AG04450 (cell line): ENCODE results near the gene TMOD2. TPM values are rescaled to one million over a fixed set of nuclear protein-coding genes. Genes with fewer than 3 reads are reported as not detected.

Source experiments
- CTCF ChIA-PET: fragments of 300-600, 350-600 bp; formaldehyde crosslinking; extraction: SDS; loops from one replicate; lab custom pipeline; 2022; ENCODE audit warnings: antibody characterized with exemption, inconsistent platforms; lab: Charles Lee
- POLR2A ChIA-PET: fragments of 350-600 bp; formaldehyde crosslinking; extraction: SDS; loops from one replicate; lab custom pipeline; 2021; ENCODE audit warnings: antibody characterized with exemption, inconsistent platforms; lab: Yijun Ruan, JAX
- DNase-seq: peaks from one replicate; pipeline ENCODE4 v3.0.0-alpha.2; 2011; ENCODE audit warnings: low read depth, low spot score
- H3K27ac ChIP-seq: one replicate; pipeline ENCODE4 v1.5.1; 2012; ENCODE audit warnings: low read depth, low read length, control low read depth
- H3K27me3 ChIP-seq: one replicate; pipeline ENCODE4 v1.6.0; 2012; ENCODE audit warnings: low read length; ENCODE audit not compliant: control insufficient read depth, insufficient read depth
- H3K4me3 ChIP-seq: 2 replicates; pipeline ENCODE4 v1.5.1; 2011; ENCODE audit warnings: mild to moderate bottlenecking, low read depth, low read length, control low read depth
- H3K9me3 ChIP-seq: 2 replicates; pipeline ENCODE4 v1.5.1; 2012; ENCODE audit warnings: low read length; ENCODE audit not compliant: control insufficient read depth, insufficient read depth
- polyA plus RNA-seq: library from polyadenylated mRNA; depleted of rRNA; stranded (reverse); fragments of >200 nt; gene quantifications from 2 replicates; pipeline ENCODE4 v1.2.3, GENCODE V29; 2011
- TF ChIP-seq, protein P1 (sequence below): IDR thresholded peaks from 2 replicates; pipeline ENCODE4 v1.5.1; 2011; ENCODE audit warnings: low read depth, low read length, control low read depth, inconsistent platforms

The TMOD2 gene
- polyA plus RNA-seq, 1 experiment = 3.2 TPM

DNA sequence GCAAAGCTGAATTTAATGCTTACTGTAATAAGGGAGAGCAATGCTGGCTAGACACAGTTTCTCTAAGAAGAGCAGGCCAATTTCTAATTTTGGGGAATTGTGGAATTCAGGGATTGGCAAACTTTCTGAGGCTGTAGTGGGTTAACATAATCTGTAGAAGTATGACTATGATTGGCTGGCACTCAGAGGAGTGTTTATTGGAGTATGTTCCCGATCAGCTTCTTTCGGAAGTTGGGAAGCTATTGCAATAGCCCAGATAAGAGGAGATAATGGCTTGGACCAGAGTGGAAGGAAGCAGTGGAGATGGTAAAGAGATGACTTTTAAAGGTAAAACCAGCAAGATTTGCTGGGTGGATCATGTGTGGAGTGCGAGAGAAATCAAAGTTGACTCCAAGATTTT lies 97.4 kb downstream of the TMOD2 start:
- CTCF ChIA-PET = no interaction called here

DNA sequence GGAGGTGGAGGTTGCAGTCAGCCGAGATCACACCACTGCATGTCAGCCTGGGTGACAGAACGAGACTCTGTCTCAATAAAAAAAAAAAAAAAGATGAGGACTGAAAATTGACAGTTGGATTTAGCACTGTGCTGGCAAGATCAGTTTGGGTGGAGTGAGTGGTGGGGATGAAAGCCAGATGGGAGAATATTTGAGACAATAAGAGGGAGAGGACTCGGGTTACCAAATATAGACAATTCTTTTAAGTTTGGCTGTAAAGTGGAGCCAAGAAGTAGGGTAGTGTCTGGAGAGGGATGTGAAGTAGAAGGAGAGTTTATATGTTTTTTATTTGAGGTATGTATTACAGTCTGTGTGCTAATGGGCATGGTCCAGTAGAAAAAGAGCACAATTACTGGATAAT lies 98.5 kb downstream of the TMOD2 start:
- TF ChIP-seq, protein P1, sequence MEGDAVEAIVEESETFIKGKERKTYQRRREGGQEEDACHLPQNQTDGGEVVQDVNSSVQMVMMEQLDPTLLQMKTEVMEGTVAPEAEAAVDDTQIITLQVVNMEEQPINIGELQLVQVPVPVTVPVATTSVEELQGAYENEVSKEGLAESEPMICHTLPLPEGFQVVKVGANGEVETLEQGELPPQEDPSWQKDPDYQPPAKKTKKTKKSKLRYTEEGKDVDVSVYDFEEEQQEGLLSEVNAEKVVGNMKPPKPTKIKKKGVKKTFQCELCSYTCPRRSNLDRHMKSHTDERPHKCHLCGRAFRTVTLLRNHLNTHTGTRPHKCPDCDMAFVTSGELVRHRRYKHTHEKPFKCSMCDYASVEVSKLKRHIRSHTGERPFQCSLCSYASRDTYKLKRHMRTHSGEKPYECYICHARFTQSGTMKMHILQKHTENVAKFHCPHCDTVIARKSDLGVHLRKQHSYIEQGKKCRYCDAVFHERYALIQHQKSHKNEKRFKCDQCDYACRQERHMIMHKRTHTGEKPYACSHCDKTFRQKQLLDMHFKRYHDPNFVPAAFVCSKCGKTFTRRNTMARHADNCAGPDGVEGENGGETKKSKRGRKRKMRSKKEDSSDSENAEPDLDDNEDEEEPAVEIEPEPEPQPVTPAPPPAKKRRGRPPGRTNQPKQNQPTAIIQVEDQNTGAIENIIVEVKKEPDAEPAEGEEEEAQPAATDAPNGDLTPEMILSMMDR = no peak
- DNase-seq = no peak

More for the DNA sequence above, 97.4 kb downstream of the TMOD2 start:
- POLR2A ChIA-PET = no interaction called here
- Histone ChIP-seq H3K27ac (no peak overlapping the region), H3K9me3 (no peaks in the 10 kb centered on the region), H3K4me3 (no peak overlapping the region), H3K27me3 (no peaks in the 10 kb centered on the region)
- DNase-seq = no peak
- TF ChIP-seq, protein P1 = no peak

DNA sequence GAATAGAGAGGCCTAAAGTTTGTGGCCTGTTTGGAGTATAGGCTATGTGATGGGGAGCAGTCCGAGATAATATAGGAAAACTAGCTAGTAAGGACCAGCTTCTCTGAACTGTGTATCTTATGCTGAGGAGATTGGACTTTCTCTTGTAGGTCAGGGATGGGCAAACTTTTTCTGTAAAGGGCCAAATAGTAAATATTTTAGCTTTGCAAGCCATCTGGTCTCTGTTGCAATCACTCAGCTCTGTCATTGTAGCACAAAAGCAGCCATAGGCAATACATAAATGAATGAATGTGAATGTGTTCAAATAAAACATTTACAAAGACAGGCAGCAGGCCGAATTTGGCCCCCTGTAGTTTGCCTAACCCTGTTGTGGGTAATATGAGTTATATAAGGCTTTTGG lies 102.6 kb downstream of the TMOD2 start:
- ChIA-PET POLR2A (interaction anchor here (0.7 to 1.5 kb wide), 5 partner anchors 29 to 299 kb away, joined by 3 to 7 read pairs (median 5); no protein-coding TSS in a partner anchor), CTCF (interaction anchor here (0.7 to 1.4 kb wide), 2 partner anchors 21 to 35 kb away, joined by 3 read pairs; no protein-coding TSS in a partner anchor)
- DNase-seq = no peak
- TF ChIP-seq, protein P1 = no peak
- no peaks in the 10 kb centered on the region for H3K9me3 ChIP-seq
- no peak overlapping the region for H3K4me3 ChIP-seq
- H3K27me3 ChIP-seq = no peaks in the 10 kb centered on the region
- no peak overlapping the region for H3K27ac ChIP-seq

More for the DNA sequence above, 98.5 kb downstream of the TMOD2 start:
- ChIA-PET POLR2A (no interaction called here), CTCF (no interaction called here)
- H3K9me3 ChIP-seq = no peaks in the 10 kb centered on the region
- H3K4me3 ChIP-seq = no peak overlapping the region
- no peak overlapping the region for H3K27ac ChIP-seq
- no peaks in the 10 kb centered on the region for H3K27me3 ChIP-seq

DNA sequence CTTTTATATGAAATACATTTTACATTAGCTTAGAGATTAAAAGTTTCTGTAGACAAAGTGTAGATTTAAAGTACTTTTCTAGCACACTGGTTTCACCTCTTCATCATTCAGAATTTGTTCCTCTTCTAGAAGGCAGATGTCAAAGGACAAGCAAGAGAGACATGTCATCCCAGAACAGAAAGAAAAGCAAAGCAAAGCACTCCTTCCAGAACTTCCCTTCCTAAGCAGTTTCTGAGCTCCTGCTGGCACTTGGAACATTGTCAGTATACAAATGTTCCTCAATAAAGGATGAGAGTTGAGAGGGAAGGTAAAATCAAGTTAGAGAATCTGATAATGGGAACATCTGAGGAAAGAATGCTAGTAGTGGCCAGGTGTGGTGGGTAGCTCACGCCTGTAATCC lies 104.2 kb downstream of the TMOD2 start:
- TF ChIP-seq, protein P1 = no peak
- POLR2A ChIA-PET = interaction anchor here (0.7 kb wide), 1 partner anchor 28 kb away, joined by 4 read pairs; no protein-coding TSS in a partner anchor
- CTCF ChIA-PET = interaction anchor here (1.0 to 1.5 kb wide), 3 partner anchors 14 to 79 kb away, joined by 3 to 4 read pairs (median 4); no protein-coding TSS in a partner anchor
- no peaks in the 10 kb centered on the region for H3K9me3 ChIP-seq
- H3K27me3 ChIP-seq = no peaks in the 10 kb centered on the region
- no peak overlapping the region for H3K4me3 ChIP-seq
- no peak overlapping the region for H3K27ac ChIP-seq
- DNase-seq = no peak

DNA sequence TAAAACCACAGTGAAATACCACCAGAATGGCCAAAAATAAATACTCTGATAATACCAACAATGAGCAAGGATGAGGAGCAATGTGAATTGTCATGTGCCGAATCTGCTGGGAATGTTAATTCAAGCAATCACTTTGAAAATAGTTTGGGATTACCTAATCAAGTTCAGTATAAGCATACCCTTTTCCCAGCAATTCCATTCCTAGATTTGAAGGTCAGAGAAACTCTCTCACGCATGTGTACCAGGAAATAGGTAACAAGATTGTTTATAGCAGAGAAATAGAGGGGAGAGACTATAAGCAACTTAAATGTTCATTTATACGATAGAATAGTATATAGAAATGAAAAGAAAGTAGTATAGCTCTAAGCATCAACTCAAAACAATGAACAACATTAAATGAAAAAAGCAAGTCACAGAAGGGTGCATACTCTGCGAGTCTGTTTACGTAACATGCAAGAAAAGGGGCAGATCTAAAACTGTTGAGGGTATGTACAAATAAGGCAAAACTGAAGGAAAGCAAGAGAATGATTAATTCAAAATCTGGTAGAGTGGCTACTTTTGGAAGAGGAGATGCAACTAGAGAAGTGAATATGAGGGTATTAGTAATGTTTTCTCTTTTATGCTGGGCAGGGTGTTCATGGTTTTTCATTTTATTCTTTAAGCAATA lies 105.5 kb downstream of the TMOD2 start:
- DNase-seq = no peak
- TF ChIP-seq, protein P1 = no peak

More for the DNA sequence above, 105.5 kb downstream of the TMOD2 start:
- no peaks in the 10 kb centered on the region for H3K9me3 ChIP-seq
- H3K27me3 ChIP-seq = no peaks in the 10 kb centered on the region
- ChIA-PET POLR2A (no interaction called here), CTCF (interaction anchor here (0.6 to 1.5 kb wide), 2 partner anchors 13 to 283 kb away, joined by 3 to 4 read pairs; no protein-coding TSS in a partner anchor)
- H3K4me3 ChIP-seq = no peak overlapping the region
- H3K27ac ChIP-seq = no peak overlapping the region
